ENCODE measurements around the gene GAS2. TPM values are rescaled to one million over a fixed set of nuclear protein-coding genes. Genes with fewer than 3 reads are reported as not detected.

Gene GAS2
- total RNA-seq, 1 experiment from 2014 or later = not detected

DNA sequence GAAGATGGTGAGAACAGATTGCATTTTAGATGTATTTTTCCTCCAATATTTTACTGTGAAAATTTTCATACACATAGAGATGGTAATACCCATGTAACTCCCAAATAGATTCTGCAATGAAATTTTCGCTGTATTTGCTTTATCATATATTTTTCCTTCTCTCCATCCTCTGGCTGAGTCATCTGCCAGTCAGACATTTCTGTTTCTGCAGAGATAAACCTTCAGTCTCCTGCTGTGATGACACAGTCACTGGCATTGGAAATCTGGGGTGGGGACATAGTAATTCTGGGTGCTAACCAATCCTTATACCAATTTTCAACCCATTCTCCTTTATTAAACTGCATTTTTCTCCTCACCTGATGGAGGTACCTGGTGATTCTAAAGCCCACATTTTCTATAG is 129.5 kb downstream of the GAS2 start:
- no peak overlapping the region for H3K4me3 ChIP-seq
- H3K9me3 ChIP-seq = no peaks in the 10 kb centered on the region
- DNase-seq = peak; percentile 47

GRCh38 chr11:22797047-22797446 is 130.6 kb downstream of the GAS2 start:
- no peaks in the 10 kb centered on the region for H3K9me3 ChIP-seq
- no peaks in the 10 kb centered on the region for H3K36me3 ChIP-seq
- no peak overlapping the region for H3K4me3 ChIP-seq
- DNase-seq = no peak
- no peaks in the 10 kb centered on the region for H3K27me3 ChIP-seq

More for the DNA sequence above, 129.5 kb downstream of the GAS2 start:
- no peaks in the 10 kb centered on the region for H3K36me3 ChIP-seq
- no peaks in the 10 kb centered on the region for H3K27me3 ChIP-seq

DNA sequence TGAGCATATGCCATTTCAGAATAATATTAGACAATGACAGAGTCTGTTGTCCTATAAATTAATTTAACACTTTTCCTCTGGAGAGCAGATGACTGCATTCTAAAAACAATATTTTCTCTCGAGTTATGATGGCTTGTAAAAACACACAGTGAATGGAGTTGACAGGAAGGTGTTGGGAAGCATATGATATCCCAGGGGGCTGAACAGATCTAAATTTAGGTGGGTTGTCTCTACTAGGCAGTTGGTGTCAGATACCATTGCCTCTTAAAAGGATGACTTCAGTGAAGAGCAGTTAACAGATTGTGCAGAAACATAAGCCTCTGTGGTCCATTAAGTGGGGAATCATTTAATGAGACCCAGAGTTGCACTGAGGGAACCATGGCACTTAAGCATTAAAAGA is 132.5 kb downstream of the GAS2 start:
- Histone ChIP-seq H3K27me3 (no peaks in the 10 kb centered on the region), H3K36me3 (no peaks in the 10 kb centered on the region), H3K9me3 (no peaks in the 10 kb centered on the region), H3K4me3 (no peak overlapping the region)
- DNase-seq = no peak

DNA sequence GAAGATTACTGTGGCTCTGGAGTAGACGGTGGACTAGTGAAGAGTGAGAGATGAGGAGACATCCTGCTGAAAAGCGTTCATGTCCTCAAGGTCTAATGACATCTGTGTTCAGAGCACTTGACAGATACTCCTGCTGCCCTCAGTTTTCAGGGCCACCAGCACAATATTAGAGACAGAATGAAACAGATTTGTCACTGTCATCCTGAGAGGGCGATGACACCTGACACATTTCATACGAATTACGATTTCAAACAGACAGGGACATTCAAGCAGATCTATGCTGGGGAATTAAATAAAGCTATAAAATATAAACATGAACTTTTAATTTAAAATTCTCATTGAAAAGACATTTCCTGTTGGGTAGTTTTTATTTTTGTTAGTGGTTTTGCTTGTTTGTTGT is 134.1 kb downstream of the GAS2 start:
- Histone ChIP-seq H3K27me3 (no peaks in the 10 kb centered on the region), H3K36me3 (no peaks in the 10 kb centered on the region), H3K4me3 (no peak overlapping the region), H3K9me3 (no peaks in the 10 kb centered on the region)
- no peak for DNase-seq

DNA sequence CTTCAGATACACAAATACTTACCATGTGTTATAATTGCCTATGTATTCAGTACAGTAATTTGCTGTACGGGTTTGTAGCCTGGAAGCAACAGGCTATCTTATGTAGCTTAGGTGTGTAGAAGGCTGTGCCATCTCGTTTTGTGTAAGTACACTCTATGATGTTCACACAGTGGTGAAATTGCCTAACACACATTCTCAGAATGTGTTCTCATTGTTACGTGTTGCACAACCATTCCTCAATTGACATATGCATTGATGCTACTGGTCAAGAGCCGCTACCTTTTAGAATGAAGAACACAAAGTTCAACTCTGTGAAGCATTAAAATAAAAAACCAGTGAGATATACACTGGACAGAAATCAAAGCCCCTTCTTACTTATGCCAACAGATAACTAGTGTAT is 136.4 kb downstream of the GAS2 start:
- no peaks in the 10 kb centered on the region for H3K9me3 ChIP-seq
- no peak overlapping the region for H3K4me3 ChIP-seq
- H3K36me3 ChIP-seq = no peaks in the 10 kb centered on the region
- no peaks in the 10 kb centered on the region for H3K27me3 ChIP-seq
- DNase-seq = no peak

GRCh38 chr11:22807391-22807790 is 141.0 kb downstream of the GAS2 start:
- H3K36me3 ChIP-seq = no peaks in the 10 kb centered on the region
- no peaks in the 10 kb centered on the region for H3K27me3 ChIP-seq
- peaks cover 2% of the 10 kb centered on the region; the same call in 1 of the 2 replicates for H3K9me3 ChIP-seq
- no peak overlapping the region for H3K4me3 ChIP-seq
- DNase-seq = no peak

GRCh38 chr11:22807855-22808570 is 141.6 kb downstream of the GAS2 start:
- no peak for DNase-seq

DNA sequence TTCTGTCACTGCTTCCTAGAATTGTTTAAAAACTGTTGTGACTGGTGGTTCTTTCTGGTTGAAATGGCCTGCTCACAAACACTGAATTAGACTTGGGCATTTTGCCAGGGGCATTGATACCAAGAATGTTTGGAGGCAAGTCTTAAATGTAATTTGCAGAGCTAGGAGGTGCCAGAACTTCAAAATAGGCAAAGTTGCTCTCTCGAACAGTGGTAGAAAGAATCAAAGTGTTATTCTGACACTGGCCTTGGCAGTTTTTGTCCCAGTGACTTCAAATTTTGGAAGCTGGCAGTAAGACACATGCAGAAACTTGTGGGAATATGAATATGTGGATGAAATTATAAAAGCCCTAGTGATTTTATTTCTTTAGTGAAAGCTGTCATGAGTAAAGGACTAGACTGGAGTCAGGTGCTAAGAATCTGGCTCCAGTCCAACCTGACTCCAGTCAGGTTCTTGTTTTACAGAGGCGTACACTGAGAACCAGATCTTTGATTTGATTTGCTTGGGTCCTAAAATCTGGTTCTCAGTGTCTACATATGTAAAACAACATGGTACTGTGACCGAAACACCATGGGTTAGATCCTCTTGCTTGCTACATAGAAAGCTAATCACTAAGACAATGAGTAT is 142.3 kb downstream of the GAS2 start:
- Histone ChIP-seq H3K36me3 (no peaks in the 10 kb centered on the region), H3K27me3 (no peaks in the 10 kb centered on the region), H3K9me3 (peaks cover 2% of the 10 kb centered on the region; the same call in 1 of the 2 replicates), H3K4me3 (no peak overlapping the region)
- DNase-seq = no peak

More at GRCh38 chr11:22807855-22808570, 141.6 kb downstream of the GAS2 start:
- no peaks in the 10 kb centered on the region for H3K27me3 ChIP-seq
- no peak overlapping the region for H3K4me3 ChIP-seq
- H3K36me3 ChIP-seq = no peaks in the 10 kb centered on the region
- peaks cover 2% of the 10 kb centered on the region; the same call in 1 of the 2 replicates for H3K9me3 ChIP-seq

- Histone ChIP-seq H3K4me3 (no peak overlapping the region), H3K9me3 (peaks cover 2% of the 10 kb centered on the region; the same call in 1 of the 2 replicates), H3K27me3 (no peaks in the 10 kb centered on the region), H3K36me3 (no peaks in the 10 kb centered on the region)
- no peak for DNase-seq
Measured at GRCh38 chr11:22809893-22810292, 143.5 kb downstream of the GAS2 start.

GRCh38 chr11:22822203-22822602 is 155.8 kb downstream of the GAS2 start:
- Histone ChIP-seq H3K9me3 (no peaks in the 10 kb centered on the region), H3K36me3 (no peaks in the 10 kb centered on the region), H3K4me3 (no peak overlapping the region), H3K27me3 (no peaks in the 10 kb centered on the region)
- DNase-seq = no peak

DNA sequence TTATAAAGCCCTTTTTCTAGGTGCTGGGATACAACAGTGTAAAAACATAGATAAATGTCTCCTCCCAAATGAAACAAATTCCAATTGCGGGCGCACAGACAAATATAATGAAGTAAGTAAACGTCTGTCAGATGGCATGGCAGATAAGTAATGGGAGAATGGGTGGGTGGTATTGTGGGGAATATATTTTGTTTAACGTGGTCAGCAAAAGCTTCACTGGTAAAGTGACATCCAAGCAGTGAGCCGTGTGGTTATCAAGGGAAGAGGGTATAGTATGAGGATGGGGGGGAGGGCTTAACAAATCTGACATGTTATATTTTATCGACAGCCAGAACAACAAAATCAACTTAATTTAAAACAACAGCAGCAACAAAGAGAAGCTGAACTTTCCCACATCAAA is 162.0 kb downstream of the GAS2 start:
- H3K9me3 ChIP-seq = no peaks in the 10 kb centered on the region

GRCh38 chr11:22829231-22830081 is 163.0 kb downstream of the GAS2 start, which contains the start of gene SVIP:
TSS of gene SVIP (minus strand) at chr11:22829801. CDS start at chr11:22829748, 53 bp downstream.
- Histone ChIP-seq H3K9me3 (no peaks in the 10 kb centered on the region), H3K27me3 (no peaks in the 10 kb centered on the region), H3K36me3 (no peaks in the 10 kb centered on the region), H3K4me3 (peak within 1 kb of the TSS; percentile 79)
- DNase-seq = peak; percentile 80

More for the DNA sequence above, 162.0 kb downstream of the GAS2 start:
- Histone ChIP-seq H3K27me3 (no peaks in the 10 kb centered on the region), H3K4me3 (peak overlapping the region; percentile 79), H3K36me3 (no peaks in the 10 kb centered on the region)
- DNase-seq = no peak

DNA sequence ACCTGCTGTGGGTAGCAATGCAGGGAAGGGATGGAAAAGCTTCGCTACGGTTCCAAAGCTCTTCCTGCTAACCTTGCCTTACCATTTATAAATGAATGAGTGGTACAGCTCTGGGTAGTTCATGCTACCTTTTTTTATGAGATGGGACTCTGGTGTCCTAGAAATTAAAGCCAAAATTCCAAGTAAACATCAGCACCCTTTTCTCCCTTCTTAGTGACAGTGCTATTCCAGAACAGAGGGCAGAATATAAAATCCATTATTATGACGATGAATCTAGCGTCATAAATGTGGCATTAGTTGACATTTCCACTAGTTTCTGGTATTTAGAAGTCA is 163.6 kb downstream of the GAS2 start:
- DNase-seq = no peak
- peak overlapping the region; percentile 79 for H3K4me3 ChIP-seq
- no peaks in the 10 kb centered on the region for H3K36me3 ChIP-seq
- H3K27me3 ChIP-seq = no peaks in the 10 kb centered on the region
- no peaks in the 10 kb centered on the region for H3K9me3 ChIP-seq

DNA sequence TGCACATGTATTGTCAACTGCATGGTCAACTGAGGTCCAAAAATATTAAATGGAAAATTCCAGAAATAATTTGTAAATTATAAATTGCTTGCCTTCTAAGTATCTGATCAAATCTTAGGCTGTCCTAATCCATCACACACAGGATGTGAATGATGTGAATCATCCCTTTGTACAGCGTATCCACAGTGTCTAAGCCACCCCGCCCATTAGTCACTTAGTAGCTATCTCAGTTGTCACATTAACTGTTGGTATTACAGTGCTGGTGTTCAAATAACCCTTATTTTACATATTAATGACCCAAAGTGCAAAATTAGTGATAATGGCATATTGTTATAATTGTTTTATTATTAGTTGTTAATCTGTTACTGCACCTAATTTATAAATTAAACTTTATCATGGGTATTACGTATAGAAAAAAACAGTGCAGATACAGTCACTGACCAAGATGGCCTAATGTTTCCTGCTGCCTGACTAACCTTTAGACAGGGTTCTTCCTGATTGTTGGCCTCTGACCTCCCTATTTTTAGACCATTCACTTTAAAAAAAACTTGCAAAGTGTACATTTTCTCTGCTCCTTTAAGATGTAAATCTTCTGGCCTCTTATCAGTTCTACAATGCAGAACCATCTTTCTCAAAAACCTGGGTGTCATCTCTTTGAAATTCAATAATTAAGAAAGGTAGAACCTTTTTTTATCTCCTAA is 166.1 kb downstream of the GAS2 start:
- DNase-seq = no peak
- no peaks in the 10 kb centered on the region for H3K27me3 ChIP-seq
- no peaks in the 10 kb centered on the region for H3K36me3 ChIP-seq
- no peaks in the 10 kb centered on the region for H3K9me3 ChIP-seq
- H3K4me3 ChIP-seq = no peak overlapping the region

DNA sequence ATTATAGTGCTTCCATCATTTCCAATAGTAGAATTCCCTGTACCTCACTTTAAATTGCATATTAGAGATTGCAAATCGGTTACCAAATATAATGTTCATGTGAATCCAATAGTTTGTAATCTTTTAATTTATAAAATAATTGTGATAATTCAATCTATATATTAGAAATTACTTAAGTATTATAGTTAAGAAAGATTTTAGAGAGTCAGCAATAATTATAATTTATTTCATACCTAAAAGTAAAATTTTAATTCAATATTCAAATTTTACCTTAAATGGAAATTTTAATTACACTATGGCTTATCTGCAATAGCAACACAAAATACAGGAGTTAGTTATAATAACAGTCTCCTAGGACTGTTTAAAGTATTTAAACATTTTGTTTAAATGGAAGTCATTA is 180.3 kb downstream of the GAS2 start:
- DNase-seq = no peak
- Histone ChIP-seq H3K4me3 (no peak overlapping the region), H3K27me3 (no peaks in the 10 kb centered on the region), H3K9me3 (no peaks in the 10 kb centered on the region), H3K36me3 (no peaks in the 10 kb centered on the region)

GRCh38 chr11:22851477-22851876 is 185.1 kb downstream of the GAS2 start:
- no peaks in the 10 kb centered on the region for H3K27me3 ChIP-seq
- no peak for DNase-seq
- no peaks in the 10 kb centered on the region for H3K36me3 ChIP-seq
- no peaks in the 10 kb centered on the region for H3K9me3 ChIP-seq
- no peak overlapping the region for H3K4me3 ChIP-seq

DNA sequence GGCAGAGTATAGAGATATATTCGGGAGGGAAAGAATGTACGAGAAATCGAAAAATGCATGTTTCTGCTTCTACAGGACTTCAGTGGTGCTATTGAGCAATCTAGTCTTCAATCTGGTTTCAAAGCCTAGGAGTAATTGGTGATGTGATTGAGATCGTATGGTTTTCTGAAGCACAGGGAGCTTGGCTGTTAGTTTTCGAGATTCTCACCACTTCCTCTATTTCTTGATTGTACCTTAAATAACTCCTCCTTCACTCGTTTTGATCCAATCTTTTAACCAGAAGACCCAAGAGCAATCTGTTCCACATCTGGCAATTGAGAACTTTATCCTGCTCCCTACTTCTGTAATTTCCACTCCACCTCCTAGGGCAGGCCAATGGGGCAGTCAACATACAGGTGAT is 193.3 kb downstream of the GAS2 start:
- H3K27me3 ChIP-seq = no peaks in the 10 kb centered on the region
- no peaks in the 10 kb centered on the region for H3K36me3 ChIP-seq
- H3K9me3 ChIP-seq = no peaks in the 10 kb centered on the region
- no peak overlapping the region for H3K4me3 ChIP-seq
- no peak for DNase-seq

All from MG63 (cell line).